DOHH2 (cell line): Measurements from ENCODE around the gene DRD1.

Experiments
- EZH2phosphoT487 ChIP-seq: fragments of 200-600 bp; sonication (generic); IDR thresholded peaks from 2 replicates; pipeline ENCODE4 v1.6.1; 2017; ENCODE audit warnings: borderline replicate concordance, mild to moderate bottlenecking, antibody characterized with exemption, low read length, moderate library complexity, mixed read lengths
- TF ChIP-seq, protein P1 (sequence below): fragments of 200-600 bp; sonication (generic); IDR thresholded peaks from one replicate; pipeline ENCODE4 v1.5.1; 2014; ENCODE audit warnings: antibody characterized with exemption, mild to moderate bottlenecking, low read depth, low read length; ENCODE audit not compliant: poor library complexity, severe bottlenecking

DNA sequence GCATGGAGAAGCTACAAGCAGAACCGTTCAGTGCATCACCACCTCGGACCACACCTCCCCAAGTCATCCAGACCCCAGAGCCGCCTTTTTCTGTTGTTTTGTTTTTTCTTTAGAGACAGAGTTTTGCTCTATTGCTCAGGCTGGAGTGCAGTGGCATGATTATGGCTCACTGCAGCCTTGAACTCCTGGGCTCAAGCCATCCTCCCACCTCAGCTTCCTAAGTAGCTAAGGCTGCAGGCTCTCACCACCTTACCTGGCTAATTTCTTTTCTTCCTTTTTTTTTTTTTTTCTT lies 20.9 kb upstream of the DRD1 start:
- TF ChIP-seq, protein P1, sequence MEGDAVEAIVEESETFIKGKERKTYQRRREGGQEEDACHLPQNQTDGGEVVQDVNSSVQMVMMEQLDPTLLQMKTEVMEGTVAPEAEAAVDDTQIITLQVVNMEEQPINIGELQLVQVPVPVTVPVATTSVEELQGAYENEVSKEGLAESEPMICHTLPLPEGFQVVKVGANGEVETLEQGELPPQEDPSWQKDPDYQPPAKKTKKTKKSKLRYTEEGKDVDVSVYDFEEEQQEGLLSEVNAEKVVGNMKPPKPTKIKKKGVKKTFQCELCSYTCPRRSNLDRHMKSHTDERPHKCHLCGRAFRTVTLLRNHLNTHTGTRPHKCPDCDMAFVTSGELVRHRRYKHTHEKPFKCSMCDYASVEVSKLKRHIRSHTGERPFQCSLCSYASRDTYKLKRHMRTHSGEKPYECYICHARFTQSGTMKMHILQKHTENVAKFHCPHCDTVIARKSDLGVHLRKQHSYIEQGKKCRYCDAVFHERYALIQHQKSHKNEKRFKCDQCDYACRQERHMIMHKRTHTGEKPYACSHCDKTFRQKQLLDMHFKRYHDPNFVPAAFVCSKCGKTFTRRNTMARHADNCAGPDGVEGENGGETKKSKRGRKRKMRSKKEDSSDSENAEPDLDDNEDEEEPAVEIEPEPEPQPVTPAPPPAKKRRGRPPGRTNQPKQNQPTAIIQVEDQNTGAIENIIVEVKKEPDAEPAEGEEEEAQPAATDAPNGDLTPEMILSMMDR, result no peak
- no peak for TF ChIP-seq EZH2phosphoT487
